Endodermal cell (in vitro differentiated cells): ENCODE results near the gene SCRN2. TPM values are rescaled to one million over a fixed set of nuclear protein-coding genes. Genes with fewer than 3 reads are reported as not detected.

Experiments
- DNase-seq: peaks from one replicate; pipeline ENCODE4 v3.0.0-alpha.2; 2017
- H3K27ac ChIP-seq: 2 replicates; pipeline ENCODE4 v1.5.1; 2013; ENCODE audit warnings: mild to moderate bottlenecking, low read depth, low read length, moderate library complexity
- H3K27me3 ChIP-seq: 2 replicates; pipeline ENCODE4 v1.6.1; 2013; ENCODE audit warnings: mild to moderate bottlenecking, low read length, moderate library complexity; ENCODE audit not compliant: insufficient read depth, control insufficient read depth, poor library complexity, severe bottlenecking
- H3K36me3 ChIP-seq: 2 replicates; pipeline ENCODE4 v1.7.0; 2013; ENCODE audit warnings: mild to moderate bottlenecking, low read length, moderate library complexity; ENCODE audit not compliant: control insufficient read depth, insufficient read depth
- H3K4me1 ChIP-seq: one replicate; pipeline ENCODE4 v1.7.0; 2013; ENCODE audit warnings: low read length; ENCODE audit not compliant: control insufficient read depth, insufficient read depth
- H3K4me3 ChIP-seq: 2 replicates; pipeline ENCODE4 v1.5.1; 2013; ENCODE audit warnings: mild to moderate bottlenecking, low read length, moderate library complexity
- H3K9ac ChIP-seq: 2 replicates; pipeline ENCODE4 v1.6.1; 2013; ENCODE audit warnings: mild to moderate bottlenecking, low read length, moderate library complexity; ENCODE audit not compliant: poor library complexity, severe bottlenecking; ENCODE audit errors: extremely low read depth
- H3K9me3 ChIP-seq: 2 replicates; pipeline ENCODE4 v1.6.1; 2013; ENCODE audit warnings: mild to moderate bottlenecking, low read length, moderate library complexity; ENCODE audit not compliant: control insufficient read depth
- H3K27ac Mint-ChIP-seq: 2 replicates; pipeline ENCODE4 v1.8.0; 2020; ENCODE audit warnings: mixed read lengths
- H3K27me3 Mint-ChIP-seq: 2 replicates; pipeline ENCODE4 v1.8.0; 2021; ENCODE audit warnings: mild to moderate bottlenecking, mixed read lengths; ENCODE audit not compliant: insufficient read depth
- H3K36me3 Mint-ChIP-seq: 2 replicates; pipeline ENCODE4 v1.8.0; 2020; ENCODE audit warnings: low read depth, mixed read lengths
- H3K4me1 Mint-ChIP-seq: 2 replicates; pipeline ENCODE4 v1.8.0; 2020; ENCODE audit warnings: mixed read lengths
- H3K4me3 Mint-ChIP-seq: 2 replicates; pipeline ENCODE4 v1.8.0; 2020; ENCODE audit warnings: mild to moderate bottlenecking, moderate library complexity, mixed read lengths
- H3K9me3 Mint-ChIP-seq: 2 replicates; pipeline ENCODE4 v1.8.0; 2020; ENCODE audit warnings: mild to moderate bottlenecking, mixed read lengths
- WGBS, 2 experiments: methylation state at CpG; one replicate each; pipeline versions ENCODE4 v1.1.5 to v1.1.7; 2013; ENCODE audit warnings: missing lambda C conversion rate in 2 of 2, mixed read lengths in 1 of 2; ENCODE audit not compliant: insufficient coverage in 1 of 2, insufficient read length in 1 of 2; 5-methylcytosine and 5-hydroxymethylcytosine counted together
- total RNA-seq, 2 donors: library from RNA; stranded (reverse); fragmentation: NEBNext Ultra II Directional in 1 of 2; extraction: Animal tissue kit (Norgen Biotek cat#: 25700) in 1 of 2; gene quantifications; 2 replicates in 1 of 2; 3 replicates in 1 of 2; pipeline ENCODE4 v1.2.1, GENCODE V29; 2021
- TF ChIP-seq, protein P1 (sequence below): fragments of 200-600 bp; sonication (generic); conservative IDR thresholded peaks from 2 replicates; pipeline ENCODE4 v1.5.0; 2021; ENCODE audit warnings: antibody characterized with exemption, mild to moderate bottlenecking

SCRN2 gene
- total RNA-seq, 2 donors from 2014 or later: 54.5 to 71.9 TPM

- Histone ChIP-seq H3K4me3 (no peak overlapping the region), H3K9ac (no peak overlapping the region), H3K27me3 (peaks cover 48% of the 10 kb centered on the region), H3K27ac (no peak overlapping the region), H3K4me1 (no peaks in the 10 kb centered on the region), H3K9me3 (no peaks in the 10 kb centered on the region), H3K36me3 (no peaks in the 10 kb centered on the region)
- 60 to 73% methylated on average over 2 to 3 of the region's 3 CpGs for WGBS, 2 experiments
- no peak for DNase-seq
- Mint-ChIP-seq H3K4me1 (peaks cover 37% of the 10 kb centered on the region), H3K36me3 (no peaks in the 10 kb centered on the region), H3K27me3 (peaks cover 63% of the 10 kb centered on the region), H3K27ac (no peak overlapping the region), H3K9me3 (no peaks in the 10 kb centered on the region), H3K4me3 (no peak overlapping the region)
- TF ChIP-seq, protein P1, sequence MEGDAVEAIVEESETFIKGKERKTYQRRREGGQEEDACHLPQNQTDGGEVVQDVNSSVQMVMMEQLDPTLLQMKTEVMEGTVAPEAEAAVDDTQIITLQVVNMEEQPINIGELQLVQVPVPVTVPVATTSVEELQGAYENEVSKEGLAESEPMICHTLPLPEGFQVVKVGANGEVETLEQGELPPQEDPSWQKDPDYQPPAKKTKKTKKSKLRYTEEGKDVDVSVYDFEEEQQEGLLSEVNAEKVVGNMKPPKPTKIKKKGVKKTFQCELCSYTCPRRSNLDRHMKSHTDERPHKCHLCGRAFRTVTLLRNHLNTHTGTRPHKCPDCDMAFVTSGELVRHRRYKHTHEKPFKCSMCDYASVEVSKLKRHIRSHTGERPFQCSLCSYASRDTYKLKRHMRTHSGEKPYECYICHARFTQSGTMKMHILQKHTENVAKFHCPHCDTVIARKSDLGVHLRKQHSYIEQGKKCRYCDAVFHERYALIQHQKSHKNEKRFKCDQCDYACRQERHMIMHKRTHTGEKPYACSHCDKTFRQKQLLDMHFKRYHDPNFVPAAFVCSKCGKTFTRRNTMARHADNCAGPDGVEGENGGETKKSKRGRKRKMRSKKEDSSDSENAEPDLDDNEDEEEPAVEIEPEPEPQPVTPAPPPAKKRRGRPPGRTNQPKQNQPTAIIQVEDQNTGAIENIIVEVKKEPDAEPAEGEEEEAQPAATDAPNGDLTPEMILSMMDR: no peak
Observed at GRCh38 chr17:47855737-47856136, 14.7 kb upstream of the SCRN2 start.

- Mint-ChIP-seq H3K36me3 (no peaks in the 10 kb centered on the region), H3K27ac (no peak overlapping the region), H3K4me3 (no peak overlapping the region), H3K4me1 (peaks cover 37% of the 10 kb centered on the region), H3K27me3 (peaks cover 78% of the 10 kb centered on the region), H3K9me3 (no peaks in the 10 kb centered on the region)
- Histone ChIP-seq H3K9ac (no peak overlapping the region), H3K4me3 (no peak overlapping the region), H3K4me1 (no peaks in the 10 kb centered on the region), H3K9me3 (no peaks in the 10 kb centered on the region), H3K36me3 (no peaks in the 10 kb centered on the region), H3K27ac (no peak overlapping the region), H3K27me3 (peaks cover 69% of the 10 kb centered on the region)
- 73 to 79% methylated on average over 4 to 5 of the region's 5 CpGs for WGBS, 2 experiments
- DNase-seq: no peak
- TF ChIP-seq, protein P1: no peak
Observed at GRCh38 chr17:47853616-47854015, 12.5 kb upstream of the SCRN2 start.

GRCh38 chr17:47852113-47852949, 11.3 kb upstream of the SCRN2 start:
- Histone ChIP-seq H3K9me3 (no peaks in the 10 kb centered on the region), H3K36me3 (no peaks in the 10 kb centered on the region), H3K4me3 (no peak overlapping the region), H3K27ac (no peak overlapping the region), H3K4me1 (no peaks in the 10 kb centered on the region), H3K27me3 (peaks cover 82% of the 10 kb centered on the region), H3K9ac (no peak overlapping the region)
- Mint-ChIP-seq H3K4me1 (peaks cover 30% of the 10 kb centered on the region), H3K36me3 (no peaks in the 10 kb centered on the region), H3K27ac (no peak overlapping the region), H3K9me3 (no peaks in the 10 kb centered on the region), H3K27me3 (peaks cover 90% of the 10 kb centered on the region), H3K4me3 (peak overlapping the region; percentile 69)
- no peak for DNase-seq
- TF ChIP-seq, protein P1: no peak
- WGBS, 2 experiments: 52 to 54% methylated on average over 31 to 32 of the region's 32 CpGs
